Measurements from ENCODE around the gene LAMA2.

DNA sequence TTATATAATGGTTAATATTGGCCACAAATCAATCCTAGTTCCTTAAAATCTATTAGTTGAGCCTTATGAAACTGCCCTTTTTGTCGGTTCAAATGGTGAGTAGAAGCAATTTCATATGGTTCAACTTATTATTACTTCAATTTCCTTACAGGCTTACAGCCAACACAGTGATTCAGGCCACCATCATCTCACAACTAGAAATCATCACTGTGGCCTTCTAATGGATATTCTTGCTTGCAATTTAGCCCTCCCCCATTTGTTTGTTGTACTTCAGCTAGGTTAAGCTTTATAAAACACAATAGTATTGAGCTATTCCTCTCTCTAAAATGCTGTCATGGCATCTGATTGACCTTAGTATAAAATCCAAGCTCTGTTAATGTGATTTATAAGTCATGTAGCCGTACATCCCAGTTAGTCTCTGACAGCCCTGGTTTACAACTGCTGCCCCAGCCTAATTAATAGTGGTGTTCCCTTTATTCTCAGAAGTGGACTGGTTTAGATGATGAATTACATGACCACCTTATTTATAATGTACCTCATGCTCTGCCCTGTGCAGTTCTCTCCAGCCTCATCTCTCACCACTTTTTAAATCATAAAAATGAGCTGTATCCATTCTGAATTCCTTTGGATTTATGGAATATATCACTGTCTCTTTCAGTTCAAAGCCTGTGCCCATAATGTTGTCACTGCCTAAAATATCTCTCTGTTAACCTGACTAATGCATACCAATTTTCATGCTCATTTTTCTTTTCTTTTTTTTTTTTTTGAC, 36.7 kb downstream of the LAMA2 start:
- TF ChIP-seq, protein P1, sequence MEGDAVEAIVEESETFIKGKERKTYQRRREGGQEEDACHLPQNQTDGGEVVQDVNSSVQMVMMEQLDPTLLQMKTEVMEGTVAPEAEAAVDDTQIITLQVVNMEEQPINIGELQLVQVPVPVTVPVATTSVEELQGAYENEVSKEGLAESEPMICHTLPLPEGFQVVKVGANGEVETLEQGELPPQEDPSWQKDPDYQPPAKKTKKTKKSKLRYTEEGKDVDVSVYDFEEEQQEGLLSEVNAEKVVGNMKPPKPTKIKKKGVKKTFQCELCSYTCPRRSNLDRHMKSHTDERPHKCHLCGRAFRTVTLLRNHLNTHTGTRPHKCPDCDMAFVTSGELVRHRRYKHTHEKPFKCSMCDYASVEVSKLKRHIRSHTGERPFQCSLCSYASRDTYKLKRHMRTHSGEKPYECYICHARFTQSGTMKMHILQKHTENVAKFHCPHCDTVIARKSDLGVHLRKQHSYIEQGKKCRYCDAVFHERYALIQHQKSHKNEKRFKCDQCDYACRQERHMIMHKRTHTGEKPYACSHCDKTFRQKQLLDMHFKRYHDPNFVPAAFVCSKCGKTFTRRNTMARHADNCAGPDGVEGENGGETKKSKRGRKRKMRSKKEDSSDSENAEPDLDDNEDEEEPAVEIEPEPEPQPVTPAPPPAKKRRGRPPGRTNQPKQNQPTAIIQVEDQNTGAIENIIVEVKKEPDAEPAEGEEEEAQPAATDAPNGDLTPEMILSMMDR (IDR thresholded peaks at IDR 0.05), result no peak
- TF ChIP-seq POLR2A (IDR thresholded peaks at IDR 0.05), result no peak
